ENCODE results near the gene KAT8. TPM values are rescaled to one million over a fixed set of nuclear protein-coding genes. Genes with fewer than 3 reads are reported as not detected.

KAT8 gene
- total RNA-seq, 2 experiments from 2014 or later, result 86.9 to 95.3 TPM

DNA sequence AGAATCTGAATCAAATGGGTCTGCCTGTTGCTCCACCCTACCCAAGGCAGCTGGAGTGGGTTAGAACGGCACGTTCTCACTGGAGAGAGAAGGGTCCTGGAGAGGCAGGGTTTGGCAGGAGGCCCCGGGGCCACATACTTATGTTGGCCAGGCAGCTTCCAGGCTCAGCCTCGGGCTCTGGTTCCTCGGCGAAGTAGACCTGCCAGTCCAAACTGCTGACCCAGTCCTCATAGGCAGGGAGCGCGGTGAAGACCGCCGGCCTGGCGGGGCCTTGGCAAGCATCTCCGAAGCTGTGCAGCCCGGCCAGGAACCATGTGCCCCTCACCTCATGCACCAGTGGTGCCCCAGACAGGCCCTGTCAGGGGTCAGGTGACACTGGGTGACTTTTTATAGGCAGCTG, 33.5 kb upstream of the KAT8 start:
- H3K4me2 ChIP-seq (ENCODE audit: low read length), result no peak overlapping the region
- H3K4me3 ChIP-seq (ENCODE audit: low read depth, low read length, poor library complexity, severe bottlenecking), result no peak overlapping the region
- POLR2A ChIA-PET, result no interaction called here
- CTCF ChIA-PET (ENCODE audit: unreplicated experiment), result no interaction called here
- no peak overlapping the region for H3K27ac ChIP-seq (ENCODE audit: low read depth, low read length, poor library complexity, severe bottlenecking)
- no peaks in the 10 kb centered on the region for H3K79me2 ChIP-seq (ENCODE audit: insufficient read depth, low read depth, low read length)
- no peaks in the 10 kb centered on the region for H4K20me1 ChIP-seq (ENCODE audit: insufficient read depth, low read length)
- no peak overlapping the region for H2AFZ ChIP-seq (ENCODE audit: low read length)
- intact Hi-C loops (cut with micrococcal nuclease; ENCODE audit: unreplicated experiment), result no loop called here
- DNase-seq (ENCODE audit: low spot score), result no peak
- H3K36me3 ChIP-seq (ENCODE audit: insufficient read depth, low read length), result peaks cover 66% of the 10 kb centered on the region
- no peaks in the 10 kb centered on the region for H3K9me2 ChIP-seq (ENCODE audit: insufficient read depth, low read length)
- no peak for TF ChIP-seq EZH2phosphoT487 (IDR thresholded peaks at IDR 0.05; ENCODE audit: borderline replicate concordance, low read depth, low read length)
- TF ChIP-seq, protein P1, sequence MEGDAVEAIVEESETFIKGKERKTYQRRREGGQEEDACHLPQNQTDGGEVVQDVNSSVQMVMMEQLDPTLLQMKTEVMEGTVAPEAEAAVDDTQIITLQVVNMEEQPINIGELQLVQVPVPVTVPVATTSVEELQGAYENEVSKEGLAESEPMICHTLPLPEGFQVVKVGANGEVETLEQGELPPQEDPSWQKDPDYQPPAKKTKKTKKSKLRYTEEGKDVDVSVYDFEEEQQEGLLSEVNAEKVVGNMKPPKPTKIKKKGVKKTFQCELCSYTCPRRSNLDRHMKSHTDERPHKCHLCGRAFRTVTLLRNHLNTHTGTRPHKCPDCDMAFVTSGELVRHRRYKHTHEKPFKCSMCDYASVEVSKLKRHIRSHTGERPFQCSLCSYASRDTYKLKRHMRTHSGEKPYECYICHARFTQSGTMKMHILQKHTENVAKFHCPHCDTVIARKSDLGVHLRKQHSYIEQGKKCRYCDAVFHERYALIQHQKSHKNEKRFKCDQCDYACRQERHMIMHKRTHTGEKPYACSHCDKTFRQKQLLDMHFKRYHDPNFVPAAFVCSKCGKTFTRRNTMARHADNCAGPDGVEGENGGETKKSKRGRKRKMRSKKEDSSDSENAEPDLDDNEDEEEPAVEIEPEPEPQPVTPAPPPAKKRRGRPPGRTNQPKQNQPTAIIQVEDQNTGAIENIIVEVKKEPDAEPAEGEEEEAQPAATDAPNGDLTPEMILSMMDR (conservative IDR thresholded peaks at IDR 0.05; ENCODE audit: low read length), result no peak
- no peaks in the 10 kb centered on the region for H3K4me1 ChIP-seq (ENCODE audit: insufficient read depth, low read length, poor library complexity, severe bottlenecking)
- BruUV-seq (replicated peaks), result no TSS peak
- no peaks in the 10 kb centered on the region for H3K9me3 ChIP-seq (ENCODE audit: low read length)

DNA sequence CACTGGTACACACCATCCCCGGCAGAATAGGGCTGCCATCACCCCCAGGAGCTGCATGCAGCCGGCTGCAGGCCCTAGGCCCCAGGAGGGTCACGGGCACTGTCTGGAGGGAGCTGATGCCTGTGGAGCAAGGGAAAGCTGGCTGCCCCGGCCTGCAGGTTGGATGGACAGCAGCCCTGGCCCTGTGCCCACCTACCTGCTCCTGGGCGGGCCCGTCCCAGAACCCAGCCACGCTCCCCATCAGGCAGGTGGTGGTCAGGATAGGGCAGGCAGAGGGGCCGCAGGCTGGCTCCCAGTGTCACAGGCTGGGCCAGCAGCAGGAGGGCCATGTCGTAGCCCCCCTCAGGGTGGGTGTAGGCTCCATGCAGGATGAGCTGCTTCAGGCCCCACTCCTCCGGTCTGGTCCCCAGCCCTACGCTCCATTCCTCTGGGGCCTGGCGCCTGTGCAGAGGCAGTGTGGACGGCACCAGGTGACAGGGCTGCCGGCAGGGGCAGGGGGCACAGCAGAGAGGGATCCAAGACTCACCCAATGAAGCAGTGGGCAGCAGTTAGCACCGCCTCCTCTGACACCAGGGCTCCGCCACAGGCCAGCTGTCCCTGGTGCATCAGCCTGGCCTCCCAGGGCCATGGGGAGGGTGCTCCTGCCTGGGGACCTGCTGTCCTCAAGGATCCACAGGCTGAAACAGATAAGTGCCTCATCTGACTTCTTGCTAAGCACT, 32.7 kb upstream of the KAT8 start:
- ChIA-PET CTCF (ENCODE audit: unreplicated experiment) (no interaction called here), POLR2A (interaction anchor here (0.6 kb wide), 1 partner anchor 125 kb away, joined by 17 read pairs; no protein-coding TSS in a partner anchor)
- Histone ChIP-seq H3K27ac (ENCODE audit: low read depth, low read length, poor library complexity, severe bottlenecking) (no peak overlapping the region), H3K4me3 (ENCODE audit: low read depth, low read length, poor library complexity, severe bottlenecking) (no peak overlapping the region), H3K79me2 (ENCODE audit: insufficient read depth, low read depth, low read length) (no peaks in the 10 kb centered on the region), H3K9me3 (ENCODE audit: low read length) (no peaks in the 10 kb centered on the region), H4K20me1 (ENCODE audit: insufficient read depth, low read length) (no peaks in the 10 kb centered on the region), H2AFZ (ENCODE audit: low read length) (no peak overlapping the region), H3K36me3 (ENCODE audit: insufficient read depth, low read length) (peaks cover 64% of the 10 kb centered on the region), H3K9me2 (ENCODE audit: insufficient read depth, low read length) (no peaks in the 10 kb centered on the region), H3K4me1 (ENCODE audit: insufficient read depth, low read length, poor library complexity, severe bottlenecking) (no peaks in the 10 kb centered on the region), H3K4me2 (ENCODE audit: low read length) (no peak overlapping the region)
- no TSS peak for BruUV-seq (replicated peaks)
- no peak for DNase-seq (ENCODE audit: low spot score)
- TF ChIP-seq, protein P1 (conservative IDR thresholded peaks at IDR 0.05; ENCODE audit: low read length), result no peak
- TF ChIP-seq EZH2phosphoT487 (IDR thresholded peaks at IDR 0.05; ENCODE audit: borderline replicate concordance, low read depth, low read length), result no peak
- intact Hi-C loops (cut with micrococcal nuclease; ENCODE audit: unreplicated experiment), result no loop called here

DNA sequence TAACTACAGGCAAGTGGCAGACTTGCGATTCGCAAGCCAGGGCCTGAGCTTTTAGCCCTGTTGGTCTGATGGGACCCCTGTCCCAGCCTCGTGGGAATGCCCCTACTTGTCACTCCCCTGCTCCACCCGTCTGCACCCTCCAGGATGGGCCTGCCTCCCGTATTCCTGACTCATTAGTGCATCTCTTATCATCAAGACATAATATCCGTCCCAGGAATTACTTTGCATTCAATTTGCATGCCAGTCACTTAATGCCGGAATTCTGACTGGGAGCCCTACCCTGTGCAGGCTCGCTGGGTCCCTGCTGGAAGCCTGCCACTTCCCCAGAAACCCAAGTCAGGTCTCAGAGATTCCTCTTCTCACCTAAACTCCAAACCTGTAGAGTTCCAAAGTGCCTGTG, 32.1 kb upstream of the KAT8 start:
- no TSS peak for BruUV-seq (replicated peaks)
- H3K27ac ChIP-seq (ENCODE audit: low read depth, low read length, poor library complexity, severe bottlenecking), result no peak overlapping the region
- peaks cover 64% of the 10 kb centered on the region; the same call in 1 of the 2 replicates for H3K36me3 ChIP-seq (ENCODE audit: insufficient read depth, low read length)
- no peak for DNase-seq (ENCODE audit: low spot score)
- H3K4me3 ChIP-seq (ENCODE audit: low read depth, low read length, poor library complexity, severe bottlenecking), result no peak overlapping the region
- no peak overlapping the region for H2AFZ ChIP-seq (ENCODE audit: low read length)
- POLR2A ChIA-PET, result no interaction called here
- intact Hi-C loops (cut with micrococcal nuclease; ENCODE audit: unreplicated experiment), result no loop called here
- CTCF ChIA-PET (ENCODE audit: unreplicated experiment), result no interaction called here
- no peak overlapping the region for H3K4me2 ChIP-seq (ENCODE audit: low read length)
- no peaks in the 10 kb centered on the region for H3K9me3 ChIP-seq (ENCODE audit: low read length)
- no peaks in the 10 kb centered on the region for H3K9me2 ChIP-seq (ENCODE audit: insufficient read depth, low read length)
- H4K20me1 ChIP-seq (ENCODE audit: insufficient read depth, low read length), result no peaks in the 10 kb centered on the region
- no peaks in the 10 kb centered on the region for H3K79me2 ChIP-seq (ENCODE audit: insufficient read depth, low read depth, low read length)
- H3K4me1 ChIP-seq (ENCODE audit: insufficient read depth, low read length, poor library complexity, severe bottlenecking), result no peaks in the 10 kb centered on the region
- TF ChIP-seq EZH2phosphoT487 (IDR thresholded peaks at IDR 0.05; ENCODE audit: borderline replicate concordance, low read depth, low read length), result no peak
- TF ChIP-seq, protein P1 (conservative IDR thresholded peaks at IDR 0.05; ENCODE audit: low read length), result no peak
